ENCODE measurements around the gene C1QTNF12.

- TF ChIP-seq POLR2AphosphoS5 (IDR thresholded peaks at IDR 0.05; ENCODE audit: borderline replicate concordance, low read depth, low read length), result no peak
- no peak for TF ChIP-seq EZH2 (IDR thresholded peaks at IDR 0.05)
Measured at GRCh38 chr1:1285102-1285571, 38.6 kb upstream of the C1QTNF12 start.
